HUES6 (cell line): ENCODE results near the gene TMEM121.
A peak's percentile ranks its signal among the peaks of the same experiment; 100 is the strongest.

Source experiments
- H3K27ac ChIP-seq: 2 replicates; pipeline ENCODE4 v1.7.0; 2013; ENCODE audit warnings: low read depth, mild to moderate bottlenecking, low read length, inconsistent platforms
- H3K27me3 ChIP-seq: 2 replicates; pipeline ENCODE4 v1.6.1; 2013; ENCODE audit warnings: low read length; ENCODE audit not compliant: control insufficient read depth, insufficient read depth
- H3K36me3 ChIP-seq: 2 replicates; pipeline ENCODE4 v1.6.1; 2013; ENCODE audit warnings: low read length; ENCODE audit not compliant: control insufficient read depth, insufficient read depth
- H3K4me1 ChIP-seq: 2 replicates; pipeline ENCODE4 v1.6.1; 2013; ENCODE audit warnings: low read length; ENCODE audit not compliant: control insufficient read depth, insufficient read depth
- H3K4me3 ChIP-seq: 2 replicates; pipeline ENCODE4 v1.5.1; 2013; ENCODE audit warnings: low read depth, low read length
- H3K9ac ChIP-seq: one replicate; pipeline ENCODE4 v1.6.1; 2013; ENCODE audit warnings: mild to moderate bottlenecking, low read length
- H3K9me3 ChIP-seq: 2 replicates; pipeline ENCODE4 v1.6.1; 2013; ENCODE audit warnings: low read depth, low read length; ENCODE audit not compliant: control insufficient read depth, insufficient read depth

TMEM121 gene

GRCh38 chr14:105482486-105483110, 43.8 kb upstream of the TMEM121 start:
- no peak overlapping the region for H3K4me3 ChIP-seq
- H3K27me3 ChIP-seq, result peaks cover 98% of the 10 kb centered on the region
- no peaks in the 10 kb centered on the region for H3K36me3 ChIP-seq
- no peak overlapping the region for H3K27ac ChIP-seq
- H3K9me3 ChIP-seq, result no peaks in the 10 kb centered on the region
- H3K9ac ChIP-seq, result no peak overlapping the region
- peaks cover 32% of the 10 kb centered on the region for H3K4me1 ChIP-seq

DNA sequence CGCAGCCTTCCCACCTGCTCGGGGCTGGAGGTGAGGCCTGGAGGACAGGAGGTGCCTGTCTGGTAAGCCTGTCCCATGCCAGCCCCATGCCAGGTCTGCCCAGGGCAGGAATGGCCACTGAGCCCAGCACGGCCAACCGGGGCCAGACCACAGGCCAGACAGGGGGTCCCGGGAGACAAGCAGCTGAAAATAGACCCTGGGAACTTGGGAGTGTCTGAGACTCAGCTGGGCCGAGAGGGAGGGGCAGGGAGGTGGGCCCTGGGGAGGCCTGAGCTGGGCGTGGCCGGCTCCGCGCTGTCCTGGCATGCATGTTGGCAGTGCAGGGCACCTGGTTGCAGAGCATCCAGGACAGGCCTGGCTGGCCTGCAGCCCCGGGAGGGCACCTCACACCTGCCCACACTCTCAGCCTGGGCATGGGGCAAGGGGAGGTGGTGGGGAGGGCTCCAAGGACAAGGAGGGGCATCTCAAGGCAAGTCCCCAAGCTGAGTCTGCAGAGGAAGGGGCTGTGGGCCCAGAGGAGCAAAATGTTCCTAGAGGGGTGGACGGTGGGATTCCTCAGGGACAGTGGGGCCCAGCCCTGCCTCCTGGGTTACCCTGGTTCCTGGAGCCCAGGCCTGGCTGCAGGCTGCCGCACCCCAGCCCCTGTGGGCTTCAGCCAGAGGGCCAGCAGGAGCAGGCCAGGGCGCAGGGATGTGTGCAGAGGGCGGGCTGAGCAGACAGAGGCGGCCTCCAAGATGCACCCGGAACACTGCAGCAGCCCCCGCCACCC, 42.9 kb upstream of the TMEM121 start:
- H3K9me3 ChIP-seq, result no peaks in the 10 kb centered on the region
- H3K27me3 ChIP-seq, result peaks cover 98% of the 10 kb centered on the region
- H3K27ac ChIP-seq, result no peak overlapping the region
- no peaks in the 10 kb centered on the region for H3K36me3 ChIP-seq
- H3K4me3 ChIP-seq, result no peak overlapping the region
- H3K4me1 ChIP-seq, result peaks cover 32% of the 10 kb centered on the region
- no peak overlapping the region for H3K9ac ChIP-seq

DNA sequence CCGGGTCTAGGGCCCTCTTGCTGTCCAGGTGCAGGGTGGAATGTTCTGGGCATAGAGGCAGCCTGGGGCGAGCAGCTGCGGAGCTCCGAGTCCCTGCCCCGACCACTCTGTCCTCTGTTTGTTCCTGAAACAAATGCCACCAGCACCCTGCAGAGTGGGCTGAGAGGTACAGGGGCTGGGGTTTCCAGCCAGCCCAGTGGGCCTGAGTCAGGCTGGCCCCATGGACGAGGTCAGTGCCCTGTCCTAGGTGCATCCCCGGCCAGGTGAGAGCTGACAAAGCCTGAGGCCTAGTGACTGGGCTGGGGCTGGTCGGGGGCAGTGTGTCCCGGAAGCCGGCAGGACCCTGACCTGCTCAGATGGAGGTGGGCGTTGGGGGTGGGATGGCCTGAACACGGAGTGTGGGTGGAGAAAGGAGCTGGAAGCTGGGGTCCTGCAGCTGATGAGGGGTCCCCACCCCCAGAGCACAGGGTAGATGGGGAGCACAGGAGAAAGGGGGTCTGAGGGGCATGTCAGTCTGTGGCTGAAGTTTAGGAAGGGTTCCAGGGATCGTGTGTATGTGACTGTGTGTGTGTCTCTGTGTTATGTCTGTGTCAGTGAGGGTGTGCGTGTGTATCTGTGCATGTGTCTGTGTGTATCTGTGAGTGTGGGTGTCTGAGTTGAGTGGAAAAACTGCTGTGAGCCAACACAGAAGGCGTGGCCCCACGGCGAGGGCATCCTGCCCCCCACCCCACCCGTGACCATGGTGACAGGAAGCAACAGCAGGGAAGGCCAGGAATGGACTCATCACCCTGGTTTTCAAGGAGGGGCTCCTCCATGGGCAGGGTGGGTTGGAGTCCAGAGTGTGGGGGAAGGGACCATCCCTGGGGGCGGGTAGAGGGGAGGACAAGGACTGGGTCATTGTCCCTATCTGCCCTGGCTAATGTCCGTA, 42.0 kb upstream of the TMEM121 start:
- Histone ChIP-seq H3K9me3 (no peaks in the 10 kb centered on the region), H3K4me1 (peaks cover 34% of the 10 kb centered on the region), H3K36me3 (no peaks in the 10 kb centered on the region), H3K27ac (no peak overlapping the region), H3K27me3 (peaks cover 98% of the 10 kb centered on the region), H3K9ac (no peak overlapping the region), H3K4me3 (no peak overlapping the region)

DNA sequence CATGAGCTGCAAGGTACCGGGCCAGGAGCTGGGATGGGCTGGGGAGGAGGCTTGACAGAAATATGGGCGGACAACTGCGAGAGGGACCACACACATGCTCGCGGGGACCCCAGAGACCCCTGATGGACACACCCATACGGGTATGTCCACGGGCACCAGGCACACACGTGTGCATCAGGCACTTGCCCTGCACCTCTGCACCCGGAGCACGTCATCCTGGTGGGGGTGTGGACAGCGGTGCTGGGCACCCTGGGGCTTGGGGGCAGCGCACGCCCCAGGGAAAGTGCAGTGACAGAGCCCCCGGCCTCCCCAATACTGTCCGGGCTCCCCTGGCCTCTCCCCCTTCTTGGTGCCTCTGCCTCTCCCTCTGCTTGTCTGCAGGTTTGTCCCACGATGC, 41.4 kb upstream of the TMEM121 start:
- no peaks in the 10 kb centered on the region for H3K9me3 ChIP-seq
- H3K27ac ChIP-seq, result no peak overlapping the region
- no peak overlapping the region for H3K9ac ChIP-seq
- H3K4me1 ChIP-seq, result peaks cover 30% of the 10 kb centered on the region
- H3K27me3 ChIP-seq, result peaks cover 93% of the 10 kb centered on the region
- no peak overlapping the region for H3K4me3 ChIP-seq
- no peaks in the 10 kb centered on the region for H3K36me3 ChIP-seq

GRCh38 chr14:105485739-105486162, 40.6 kb upstream of the TMEM121 start:
- Histone ChIP-seq H3K9me3 (no peaks in the 10 kb centered on the region), H3K9ac (no peak overlapping the region), H3K36me3 (no peaks in the 10 kb centered on the region), H3K27me3 (peaks cover 85% of the 10 kb centered on the region), H3K4me1 (peaks cover 28% of the 10 kb centered on the region), H3K4me3 (peak overlapping the region; percentile 54), H3K27ac (no peak overlapping the region)

- Histone ChIP-seq H3K4me3 (peak within 1 kb of the TSS; percentile 54), H3K9ac (peak within 1 kb of the TSS; percentile 45), H3K4me1 (peaks cover 22% of the 10 kb centered on the region)
Measured at GRCh38 chr14:105486163-105486973, 40.0 kb upstream of the TMEM121 start, which contains the start of gene CRIP1. CRIP1 (plus strand) TSS chr14:105486886; CDS start chr14:105487260, 374 bp downstream.

DNA sequence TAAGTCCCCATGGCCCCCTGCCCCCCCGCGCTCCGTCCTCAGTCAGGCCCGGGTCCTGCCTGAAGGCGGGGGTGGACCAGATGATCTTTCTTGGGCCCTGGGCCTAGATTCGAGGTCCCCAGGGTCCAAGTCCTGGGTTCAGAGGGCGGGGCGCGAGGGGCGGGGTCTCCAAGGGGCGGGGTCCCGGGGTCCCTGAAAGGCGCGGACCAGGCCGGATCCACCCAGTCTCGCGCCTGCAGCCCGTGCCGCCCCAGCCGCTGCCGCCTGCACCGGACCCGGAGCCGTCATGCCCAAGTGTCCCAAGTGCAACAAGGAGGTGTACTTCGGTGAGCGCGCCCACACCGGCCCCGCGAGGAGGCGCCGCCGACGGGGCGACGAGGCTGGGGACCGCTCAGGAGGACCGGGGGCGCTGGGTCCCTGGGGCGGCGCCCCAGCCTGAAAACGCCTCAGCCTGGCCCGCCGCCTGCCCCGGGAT, 39.4 kb upstream of the TMEM121 start:
- H3K36me3 ChIP-seq, result no peaks in the 10 kb centered on the region
- peak overlapping the region; percentile 54 for H3K4me3 ChIP-seq
- H3K9ac ChIP-seq, result peak overlapping the region; percentile 45
- peaks cover 74% of the 10 kb centered on the region for H3K27me3 ChIP-seq
- peaks cover 20% of the 10 kb centered on the region for H3K4me1 ChIP-seq
- no peaks in the 10 kb centered on the region for H3K9me3 ChIP-seq
- H3K27ac ChIP-seq, result no peak overlapping the region

More at GRCh38 chr14:105486163-105486973, 40.0 kb upstream of the TMEM121 start, which contains the start of gene CRIP1:
- peaks cover 79% of the 10 kb centered on the region for H3K27me3 ChIP-seq
- no peaks in the 10 kb centered on the region for H3K36me3 ChIP-seq
- no peak within 1 kb of the TSS for H3K27ac ChIP-seq
- no peaks in the 10 kb centered on the region for H3K9me3 ChIP-seq

GRCh38 chr14:105487449-105487985, 38.9 kb upstream of the TMEM121 start:
- peaks cover 69% of the 10 kb centered on the region for H3K27me3 ChIP-seq
- H3K9me3 ChIP-seq, result no peaks in the 10 kb centered on the region
- H3K27ac ChIP-seq, result no peak overlapping the region
- no peaks in the 10 kb centered on the region for H3K36me3 ChIP-seq
- peak overlapping the region; percentile 45 for H3K9ac ChIP-seq
- peaks cover 16% of the 10 kb centered on the region for H3K4me1 ChIP-seq
- peak overlapping the region; percentile 54 for H3K4me3 ChIP-seq

- H3K36me3 ChIP-seq, result peaks cover under 1% of the 10 kb centered on the region; the same call in 1 of the 2 replicates
- peaks cover 16% of the 10 kb centered on the region for H3K4me1 ChIP-seq
- no peaks in the 10 kb centered on the region for H3K9me3 ChIP-seq
- H3K27ac ChIP-seq, result no peak overlapping the region
- H3K4me3 ChIP-seq, result peak overlapping the region; percentile 54
- peaks cover 62% of the 10 kb centered on the region for H3K27me3 ChIP-seq
- H3K9ac ChIP-seq, result peak overlapping the region; percentile 4
Measured at GRCh38 chr14:105487986-105488777, 38.2 kb upstream of the TMEM121 start.
